Osteoblast (primary cell): ENCODE results near the gene UNC5A. TPM values are rescaled to one million over a fixed set of nuclear protein-coding genes. Genes with fewer than 3 reads are reported as not detected.

Experiments
- DNase-seq: peaks from one replicate; pipeline ENCODE4 v3.0.0; 2011; ENCODE audit warnings: low spot score, mixed read lengths; ENCODE audit not compliant: insufficient read length; ENCODE audit errors: missing footprints
- H2AFZ ChIP-seq: 2 replicates; pipeline ENCODE4 v1.6.0; 2011; ENCODE audit warnings: mild to moderate bottlenecking, low read length
- H3K27ac ChIP-seq: 2 replicates; pipeline ENCODE4 v1.5.1; 2011; ENCODE audit warnings: mild to moderate bottlenecking, low read depth, low read length, moderate library complexity
- H3K27me3 ChIP-seq: 2 replicates; pipeline ENCODE4 v1.6.0; 2012; ENCODE audit warnings: mild to moderate bottlenecking, control low read depth, inconsistent platforms, low read length, moderate library complexity; ENCODE audit not compliant: insufficient read depth
- H3K36me3 ChIP-seq: 2 replicates; pipeline ENCODE4 v1.5.1; 2011; ENCODE audit warnings: mild to moderate bottlenecking, low read length, control low read depth, moderate library complexity; ENCODE audit not compliant: insufficient read depth
- H3K4me1 ChIP-seq: 2 replicates; pipeline ENCODE4 v1.5.1; 2011; ENCODE audit warnings: mild to moderate bottlenecking, low read length, control low read depth, moderate library complexity; ENCODE audit not compliant: insufficient read depth
- H3K4me2 ChIP-seq: 2 replicates; pipeline ENCODE4 v1.6.0; 2011; ENCODE audit warnings: mild to moderate bottlenecking, low read length; ENCODE audit not compliant: insufficient read depth
- H3K4me3 ChIP-seq: fragments of 200-600 bp; sonication (generic); 3 replicates; pipeline ENCODE4 v1.5.1; 2012; ENCODE audit warnings: mild to moderate bottlenecking, low read length, inconsistent platforms; ENCODE audit not compliant: insufficient read depth
- H3K79me2 ChIP-seq: 2 replicates; pipeline ENCODE4 v1.6.0; 2012; ENCODE audit warnings: mild to moderate bottlenecking, low read length, control low read depth, inconsistent platforms; ENCODE audit not compliant: insufficient read depth
- H3K9me3 ChIP-seq: 2 replicates; pipeline ENCODE4 v1.5.1; 2011; ENCODE audit warnings: low read depth, low read length, control low read depth
- H4K20me1 ChIP-seq: 2 replicates; pipeline ENCODE4 v1.6.0; 2012; ENCODE audit warnings: mild to moderate bottlenecking, low read length, control low read depth; ENCODE audit not compliant: insufficient read depth
- total RNA-seq: library from RNA; depleted of rRNA; stranded (reverse); fragments of >200 nt; gene quantifications from 2 replicates; pipeline ENCODE4 v1.2.3, GENCODE V29; 2012
- TF ChIP-seq, protein P1 (sequence below): IDR thresholded peaks from 2 replicates; pipeline ENCODE4 v1.5.1; 2011; ENCODE audit warnings: mild to moderate bottlenecking, low read depth, low read length, moderate library complexity; ENCODE audit errors: extremely low read depth

UNC5A gene
- total RNA-seq, 1 donor: not detected

DNA sequence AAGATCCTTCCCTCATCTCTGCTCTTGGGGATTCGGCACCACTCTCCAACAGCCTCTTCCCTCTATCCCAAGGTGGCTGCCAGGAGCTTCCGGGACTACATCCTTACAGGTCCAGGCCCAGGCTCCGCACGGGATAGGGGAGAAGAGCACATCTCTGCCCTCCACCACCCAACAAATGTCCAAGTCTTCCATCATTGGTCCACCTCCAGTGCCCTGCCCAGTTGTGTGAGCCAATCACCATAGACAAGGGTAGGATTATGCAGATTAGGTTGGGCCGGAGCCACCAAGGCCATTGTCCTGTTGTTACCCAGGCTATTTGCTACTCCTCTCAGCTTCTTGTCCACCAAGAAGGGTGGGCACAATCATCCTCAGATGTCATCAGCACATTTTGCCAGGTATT, 9.1 kb downstream of the UNC5A start:
- H3K9me3 ChIP-seq: no peaks in the 10 kb centered on the region
- H3K27ac ChIP-seq: no peak overlapping the region
- no peak overlapping the region for H2AFZ ChIP-seq
- no peaks in the 10 kb centered on the region for H3K36me3 ChIP-seq
- no peaks in the 10 kb centered on the region for H4K20me1 ChIP-seq
- H3K79me2 ChIP-seq: no peaks in the 10 kb centered on the region
- H3K4me1 ChIP-seq: no peaks in the 10 kb centered on the region
- no peak overlapping the region for H3K4me3 ChIP-seq
- DNase-seq: no peak
- peaks cover 47% of the 10 kb centered on the region for H3K27me3 ChIP-seq
- TF ChIP-seq, protein P1, sequence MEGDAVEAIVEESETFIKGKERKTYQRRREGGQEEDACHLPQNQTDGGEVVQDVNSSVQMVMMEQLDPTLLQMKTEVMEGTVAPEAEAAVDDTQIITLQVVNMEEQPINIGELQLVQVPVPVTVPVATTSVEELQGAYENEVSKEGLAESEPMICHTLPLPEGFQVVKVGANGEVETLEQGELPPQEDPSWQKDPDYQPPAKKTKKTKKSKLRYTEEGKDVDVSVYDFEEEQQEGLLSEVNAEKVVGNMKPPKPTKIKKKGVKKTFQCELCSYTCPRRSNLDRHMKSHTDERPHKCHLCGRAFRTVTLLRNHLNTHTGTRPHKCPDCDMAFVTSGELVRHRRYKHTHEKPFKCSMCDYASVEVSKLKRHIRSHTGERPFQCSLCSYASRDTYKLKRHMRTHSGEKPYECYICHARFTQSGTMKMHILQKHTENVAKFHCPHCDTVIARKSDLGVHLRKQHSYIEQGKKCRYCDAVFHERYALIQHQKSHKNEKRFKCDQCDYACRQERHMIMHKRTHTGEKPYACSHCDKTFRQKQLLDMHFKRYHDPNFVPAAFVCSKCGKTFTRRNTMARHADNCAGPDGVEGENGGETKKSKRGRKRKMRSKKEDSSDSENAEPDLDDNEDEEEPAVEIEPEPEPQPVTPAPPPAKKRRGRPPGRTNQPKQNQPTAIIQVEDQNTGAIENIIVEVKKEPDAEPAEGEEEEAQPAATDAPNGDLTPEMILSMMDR: no peak
- H3K4me2 ChIP-seq: no peak overlapping the region

DNA sequence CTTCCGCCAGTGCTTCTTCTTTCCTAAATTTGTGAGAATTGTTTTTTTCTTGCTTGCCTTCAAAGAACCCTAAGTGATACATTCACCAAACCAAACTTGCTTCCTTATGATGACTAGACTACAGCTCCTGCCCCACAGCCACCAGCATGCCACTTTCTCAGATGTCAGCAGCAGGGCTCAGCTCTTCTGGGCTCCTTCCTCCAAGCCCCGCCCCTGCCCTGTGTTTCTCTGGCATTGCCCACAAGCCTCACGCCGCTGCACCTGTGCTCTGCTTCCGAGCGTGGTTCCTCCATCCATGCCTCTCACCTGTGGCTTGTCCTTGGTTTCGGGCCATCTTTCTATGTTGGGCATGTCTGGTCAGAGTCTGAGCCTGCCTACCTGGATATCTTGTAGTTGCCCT, 10.6 kb downstream of the UNC5A start:
- no peak overlapping the region for H3K27ac ChIP-seq
- H3K9me3 ChIP-seq: no peaks in the 10 kb centered on the region
- H3K27me3 ChIP-seq: peaks cover 37% of the 10 kb centered on the region
- H3K4me3 ChIP-seq: no peak overlapping the region
- no peak overlapping the region for H3K4me2 ChIP-seq
- H3K79me2 ChIP-seq: no peaks in the 10 kb centered on the region
- H3K36me3 ChIP-seq: no peaks in the 10 kb centered on the region
- DNase-seq: no peak
- no peaks in the 10 kb centered on the region for H3K4me1 ChIP-seq
- TF ChIP-seq, protein P1: no peak
- no peak overlapping the region for H2AFZ ChIP-seq
- H4K20me1 ChIP-seq: no peaks in the 10 kb centered on the region

DNA sequence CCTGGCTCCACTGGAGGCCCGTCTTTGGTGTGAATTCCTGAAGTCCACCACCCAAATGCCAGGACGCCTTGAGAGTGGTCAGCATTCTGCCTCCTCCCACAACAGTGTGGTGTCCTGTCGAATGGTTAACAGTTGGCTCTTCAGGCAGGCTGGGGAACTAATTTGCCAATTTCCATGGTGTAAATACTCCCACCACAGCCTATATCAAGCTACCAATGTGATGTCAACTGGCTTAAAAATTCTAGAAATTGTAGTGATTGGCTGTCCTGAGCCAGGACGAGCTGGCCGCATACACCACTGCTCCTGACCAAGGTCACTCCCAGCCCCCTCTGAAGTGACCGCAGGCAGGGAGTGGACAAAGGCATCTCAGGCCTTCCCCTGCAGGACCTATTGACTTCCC, 11.1 kb downstream of the UNC5A start:
- Histone ChIP-seq H3K27ac (no peak overlapping the region), H4K20me1 (no peaks in the 10 kb centered on the region), H3K4me3 (no peak overlapping the region), H3K9me3 (no peaks in the 10 kb centered on the region), H3K27me3 (peaks cover 32% of the 10 kb centered on the region), H3K36me3 (no peaks in the 10 kb centered on the region), H3K79me2 (no peaks in the 10 kb centered on the region), H3K4me1 (no peaks in the 10 kb centered on the region), H3K4me2 (no peak overlapping the region), H2AFZ (no peak overlapping the region)
- DNase-seq: no peak
- TF ChIP-seq, protein P1: no peak

DNA sequence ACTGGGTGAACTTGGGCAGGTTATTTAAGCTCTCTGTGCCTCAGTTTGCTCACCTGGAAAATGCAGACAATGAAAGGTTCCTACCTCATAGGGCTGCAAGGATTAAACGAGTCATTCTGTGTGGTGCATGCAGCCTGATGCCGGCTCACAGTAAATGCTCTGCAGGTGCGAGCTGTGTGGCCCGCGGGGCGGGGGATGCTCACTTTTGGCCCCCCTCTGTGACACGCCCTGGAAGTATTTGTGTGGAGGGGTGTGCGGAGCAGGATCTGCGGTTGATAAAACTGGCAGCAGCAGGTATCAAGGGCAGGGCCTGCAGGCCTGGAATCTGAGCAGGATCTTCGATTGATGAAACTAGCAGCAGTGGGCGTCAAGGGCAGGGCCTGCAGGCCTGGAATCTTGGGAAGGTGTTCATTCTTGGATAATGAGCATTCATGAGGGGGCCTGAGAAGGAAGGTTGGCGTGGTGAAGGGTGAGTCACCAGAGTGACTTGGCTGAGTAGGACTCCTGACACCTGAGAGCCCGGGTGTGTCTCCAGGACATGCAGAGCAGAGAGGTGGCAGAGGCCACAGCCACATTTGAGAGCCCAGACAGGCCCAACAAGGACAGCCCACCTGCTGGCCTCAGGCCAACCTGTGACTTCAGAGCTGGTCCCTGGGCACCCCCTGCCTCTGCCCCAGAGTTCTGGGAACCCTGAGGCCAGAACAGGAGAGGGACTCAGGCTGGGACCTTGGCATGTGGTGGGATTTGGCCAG, 11.9 kb downstream of the UNC5A start:
- H3K9me3 ChIP-seq: no peaks in the 10 kb centered on the region
- DNase-seq: no peak
- no peak overlapping the region for H3K4me3 ChIP-seq
- no peak overlapping the region for H2AFZ ChIP-seq
- no peaks in the 10 kb centered on the region for H4K20me1 ChIP-seq
- TF ChIP-seq, protein P1: no peak
- H3K27ac ChIP-seq: no peak overlapping the region
- H3K27me3 ChIP-seq: peaks cover 24% of the 10 kb centered on the region
- H3K4me1 ChIP-seq: no peaks in the 10 kb centered on the region
- no peaks in the 10 kb centered on the region for H3K79me2 ChIP-seq
- no peaks in the 10 kb centered on the region for H3K36me3 ChIP-seq
- no peak overlapping the region for H3K4me2 ChIP-seq
